Kidney epithelial cell (primary cell): Measurements from ENCODE around the gene CREB3. TPM values are rescaled to one million over a fixed set of nuclear protein-coding genes. Genes with fewer than 3 reads are reported as not detected.
A peak's percentile ranks its signal among the peaks of the same experiment; 100 is the strongest.

ENCODE experiments used
- DNase-seq: peaks from one replicate; pipeline ENCODE4 v3.0.0-alpha.2; 2010; ENCODE audit warnings: low read depth
- H3K27me3 ChIP-seq: 2 replicates; pipeline ENCODE4 v1.6.0; 2011; ENCODE audit warnings: low read length; ENCODE audit not compliant: control insufficient read depth, insufficient read depth
- H3K36me3 ChIP-seq: 2 replicates; pipeline ENCODE4 v1.5.1; 2011; ENCODE audit warnings: low read length; ENCODE audit not compliant: control insufficient read depth, insufficient read depth
- H3K4me3 ChIP-seq: 2 replicates; pipeline ENCODE4 v1.5.1; 2011; ENCODE audit warnings: low read depth, mild to moderate bottlenecking, control low read depth, low read length
- CTCF ChIP-seq: IDR thresholded peaks from 2 replicates; pipeline ENCODE4 v1.5.1; 2011; ENCODE audit warnings: mild to moderate bottlenecking, moderate library complexity, low read length, control low read depth, inconsistent platforms; ENCODE audit not compliant: insufficient read depth, poor library complexity, severe bottlenecking
- total RNA-seq: library from RNA; depleted of rRNA; stranded (reverse); fragments of >200 nt; gene quantifications from 2 replicates; pipeline ENCODE4 v1.2.3, GENCODE V29; 2015

CREB3 gene
- total RNA-seq, 1 donor from 2014 or later, result 87.5 TPM

GRCh38 chr9:35687306-35687705 lies 45.2 kb upstream of the CREB3 start:
- no peak for DNase-seq
- H3K4me3 ChIP-seq, result no peak overlapping the region
- no peak for TF ChIP-seq CTCF
- peaks cover 2% of the 10 kb centered on the region for H3K36me3 ChIP-seq
- no peaks in the 10 kb centered on the region for H3K27me3 ChIP-seq

GRCh38 chr9:35687972-35688557 lies 44.4 kb upstream of the CREB3 start:
- no peak for DNase-seq
- H3K4me3 ChIP-seq, result peak overlapping the region; percentile 47
- H3K27me3 ChIP-seq, result no peaks in the 10 kb centered on the region
- no peak for TF ChIP-seq CTCF
- no peaks in the 10 kb centered on the region for H3K36me3 ChIP-seq

- peak; percentile 57 for DNase-seq
- Histone ChIP-seq H3K27me3 (no peaks in the 10 kb centered on the region), H3K36me3 (no peaks in the 10 kb centered on the region), H3K4me3 (peak overlapping the region; percentile 47)
- no peak for TF ChIP-seq CTCF
Observed at GRCh38 chr9:35688558-35689541, 43.6 kb upstream of the CREB3 start.

GRCh38 chr9:35689542-35690293 lies 42.7 kb upstream of the CREB3 start, which contains the start of gene TPM2:
Gene TPM2 (minus strand): TSS chr9:35689925. CDS start chr9:35689817, 108 bp downstream.
- TF ChIP-seq CTCF, result no peak
- Histone ChIP-seq H3K36me3 (no peaks in the 10 kb centered on the region), H3K4me3 (peak within 1 kb of the TSS; percentile 47), H3K27me3 (no peaks in the 10 kb centered on the region)
- DNase-seq, result no peak

GRCh38 chr9:35690294-35690613 lies 42.2 kb upstream of the CREB3 start:
- DNase-seq, result no peak
- Histone ChIP-seq H3K36me3 (no peaks in the 10 kb centered on the region), H3K27me3 (no peaks in the 10 kb centered on the region), H3K4me3 (peak overlapping the region; percentile 47)
- no peak for TF ChIP-seq CTCF
